D721Med (cell line): ENCODE measurements around the gene DCAF4.

Experiments
- DNase-seq: peaks from one replicate; pipeline ENCODE4 v3.0.0; 2011; ENCODE audit warnings: low spot score; ENCODE audit not compliant: insufficient read length
- FAIRE-seq: peaks from 2 replicates; lab custom pipeline; 2011; peaks lifted over from hg19 to GRCh38; lab: Jason Lieb, UNC
- TF ChIP-seq, protein P1 (sequence below): IDR thresholded peaks from 2 replicates; pipeline ENCODE4 v1.5.1; 2012; ENCODE audit warnings: mild to moderate bottlenecking, control low read depth; ENCODE audit not compliant: insufficient read depth; ENCODE audit errors: missing control alignments

DCAF4 gene

DNA sequence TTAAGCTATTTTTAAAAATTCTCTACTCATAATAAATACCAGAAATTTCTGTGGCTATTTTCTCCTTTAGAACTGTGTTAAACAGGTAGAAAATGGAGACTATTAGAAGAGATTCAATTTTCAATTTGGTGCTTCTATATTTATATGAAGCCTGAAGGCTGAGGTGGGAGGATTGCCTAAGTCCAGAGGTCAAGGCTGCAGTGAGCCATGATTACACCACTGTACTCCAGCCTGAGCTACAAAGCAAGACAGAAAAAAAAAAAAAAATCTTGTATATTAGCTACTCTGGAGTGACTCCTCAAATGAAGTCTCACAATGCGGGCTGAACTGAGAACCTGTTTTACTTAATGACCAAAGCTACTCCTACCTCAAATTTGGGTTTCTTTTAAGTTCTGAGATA lies 22.5 kb upstream of the DCAF4 start:
- no peak for FAIRE-seq
- DNase-seq, result no peak

DNA sequence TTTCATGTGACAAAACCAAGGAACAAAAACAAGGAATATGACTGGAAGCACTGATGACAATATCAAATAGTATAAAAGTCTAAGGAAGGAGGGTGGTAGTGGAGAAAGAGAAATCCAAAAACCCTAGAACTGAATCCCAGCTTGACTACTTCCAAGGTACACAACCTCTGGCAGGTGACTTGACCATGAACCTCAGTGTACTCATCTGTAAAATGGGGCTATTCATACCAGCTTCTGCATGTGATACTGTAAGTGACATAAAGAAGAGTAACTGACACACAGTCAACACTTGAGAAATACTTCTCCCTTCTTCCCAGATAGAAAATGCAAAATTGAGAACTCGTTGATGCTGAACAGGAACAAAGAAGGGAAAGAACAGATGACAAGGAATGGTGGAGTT lies 22.0 kb upstream of the DCAF4 start:
- FAIRE-seq (no peak), DNase-seq (no peak)
- TF ChIP-seq, protein P1, sequence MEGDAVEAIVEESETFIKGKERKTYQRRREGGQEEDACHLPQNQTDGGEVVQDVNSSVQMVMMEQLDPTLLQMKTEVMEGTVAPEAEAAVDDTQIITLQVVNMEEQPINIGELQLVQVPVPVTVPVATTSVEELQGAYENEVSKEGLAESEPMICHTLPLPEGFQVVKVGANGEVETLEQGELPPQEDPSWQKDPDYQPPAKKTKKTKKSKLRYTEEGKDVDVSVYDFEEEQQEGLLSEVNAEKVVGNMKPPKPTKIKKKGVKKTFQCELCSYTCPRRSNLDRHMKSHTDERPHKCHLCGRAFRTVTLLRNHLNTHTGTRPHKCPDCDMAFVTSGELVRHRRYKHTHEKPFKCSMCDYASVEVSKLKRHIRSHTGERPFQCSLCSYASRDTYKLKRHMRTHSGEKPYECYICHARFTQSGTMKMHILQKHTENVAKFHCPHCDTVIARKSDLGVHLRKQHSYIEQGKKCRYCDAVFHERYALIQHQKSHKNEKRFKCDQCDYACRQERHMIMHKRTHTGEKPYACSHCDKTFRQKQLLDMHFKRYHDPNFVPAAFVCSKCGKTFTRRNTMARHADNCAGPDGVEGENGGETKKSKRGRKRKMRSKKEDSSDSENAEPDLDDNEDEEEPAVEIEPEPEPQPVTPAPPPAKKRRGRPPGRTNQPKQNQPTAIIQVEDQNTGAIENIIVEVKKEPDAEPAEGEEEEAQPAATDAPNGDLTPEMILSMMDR, result no peak

More for the DNA sequence above, 22.5 kb upstream of the DCAF4 start:
- TF ChIP-seq, protein P1, result no peak

DNA sequence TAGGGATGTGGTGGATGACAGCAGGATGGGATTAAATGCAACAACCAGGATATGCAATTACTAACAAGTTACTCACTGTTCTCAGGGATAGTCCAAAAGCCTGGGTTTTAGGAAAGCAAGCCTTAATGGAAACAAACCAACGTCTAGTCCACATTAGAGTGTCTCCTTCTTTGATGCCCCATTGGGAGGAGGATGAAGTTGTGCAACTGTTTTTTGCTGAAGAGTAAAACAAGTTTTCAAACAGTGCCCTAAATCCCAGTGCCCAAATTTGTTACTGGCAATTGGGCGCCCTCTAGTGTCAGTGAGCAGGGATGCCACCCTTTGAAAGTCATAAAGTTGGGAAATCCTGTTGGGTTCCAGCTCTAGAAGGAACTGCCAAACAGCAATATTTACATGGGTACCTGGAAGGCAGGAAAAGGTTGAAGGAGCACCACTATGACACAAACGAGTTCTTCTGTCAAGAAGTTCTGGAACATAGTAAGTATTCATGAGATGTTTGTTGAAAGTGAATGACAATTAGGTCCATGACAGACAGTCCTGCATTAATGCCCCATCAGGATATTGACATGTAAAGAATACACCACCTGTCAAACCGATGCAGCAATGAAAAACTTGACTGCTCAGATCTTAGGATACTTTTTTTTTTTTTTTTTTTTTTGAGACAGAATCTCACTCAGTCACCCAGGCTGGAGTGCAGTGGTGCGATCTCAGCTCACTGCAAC lies 21.3 kb upstream of the DCAF4 start:
- TF ChIP-seq, protein P1, result peak; percentile 99
- no peak for DNase-seq
- peak; percentile 55 for FAIRE-seq

DNA sequence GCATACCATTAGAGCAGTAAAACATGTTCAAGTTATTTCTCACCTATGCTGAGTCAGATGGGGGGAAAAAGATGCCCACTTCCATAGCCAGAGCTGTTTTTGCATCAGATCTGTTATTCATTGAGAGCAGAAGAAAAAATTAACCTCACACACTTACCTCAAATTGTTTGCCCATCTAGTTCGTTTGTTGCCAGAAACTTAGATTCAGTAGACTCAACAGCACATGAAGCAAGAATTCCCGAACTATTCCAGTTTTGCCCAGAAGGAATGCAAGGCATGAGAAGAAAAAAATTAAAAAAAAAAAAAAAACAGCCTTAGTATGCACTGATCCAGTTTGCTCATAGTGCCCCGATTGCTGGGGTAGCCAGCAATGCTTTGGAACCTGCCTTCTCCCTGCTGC lies 19.9 kb upstream of the DCAF4 start:
- FAIRE-seq (no peak), DNase-seq (no peak)
- TF ChIP-seq, protein P1, result no peak

DNA sequence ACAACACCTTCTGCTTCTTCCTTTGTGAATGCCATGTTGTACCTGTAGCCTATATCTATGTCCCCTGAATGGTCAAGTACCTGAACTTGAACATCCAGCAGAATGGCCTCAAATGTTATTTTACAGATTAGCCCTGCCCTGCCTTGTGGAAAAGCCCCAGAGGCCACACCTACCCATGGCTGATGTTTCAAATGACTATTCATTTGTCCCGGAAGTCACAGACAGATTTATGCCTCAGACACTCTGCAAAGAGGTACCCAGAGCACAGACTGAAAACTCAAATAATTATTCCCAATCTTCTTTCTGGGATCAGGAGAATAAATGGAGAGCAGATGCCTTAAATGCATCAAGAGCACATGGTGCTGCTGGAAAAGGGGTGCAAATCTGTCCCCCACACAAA lies 19.4 kb upstream of the DCAF4 start:
- DNase-seq (no peak), FAIRE-seq (no peak)
- TF ChIP-seq, protein P1, result no peak

DNA sequence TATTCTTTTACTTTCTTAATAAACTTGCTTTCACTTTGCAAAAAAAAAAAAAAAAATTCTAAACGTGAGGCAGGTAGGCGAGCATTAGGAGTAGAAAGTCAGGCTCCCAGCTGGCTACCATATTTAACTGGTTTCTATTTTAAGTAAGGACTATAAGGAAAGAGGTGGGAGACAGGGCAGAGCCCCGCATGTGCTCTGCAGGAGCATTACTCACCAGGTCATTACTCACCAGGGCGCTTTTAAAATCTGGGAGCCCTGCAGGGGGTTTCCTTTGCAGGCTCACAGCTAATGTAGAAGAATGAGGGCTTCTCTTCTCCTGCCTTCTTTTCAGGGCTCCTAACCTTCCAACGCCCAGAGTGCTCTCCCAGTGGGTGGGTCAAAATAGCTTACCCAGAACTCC lies 18.4 kb upstream of the DCAF4 start:
- TF ChIP-seq, protein P1, result no peak
- DNase-seq (no peak), FAIRE-seq (no peak)

DNA sequence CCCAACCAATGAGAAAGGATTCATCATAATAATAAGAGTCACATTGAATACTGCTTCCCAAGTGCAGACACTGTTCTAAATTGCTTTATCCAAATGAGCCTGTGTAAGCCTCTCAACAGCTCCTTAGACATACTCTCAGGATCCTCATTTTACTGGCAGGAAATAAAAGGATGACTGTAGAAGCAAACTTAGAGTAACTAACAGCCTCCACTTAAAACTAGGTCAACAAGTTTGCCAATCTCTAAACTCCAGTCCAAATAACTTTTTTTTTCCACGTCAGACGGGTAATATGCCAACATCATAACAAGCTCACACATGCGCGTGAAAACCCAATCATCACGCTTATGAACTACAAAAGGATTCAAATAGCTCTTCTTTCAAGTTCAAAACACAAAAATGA lies 17.1 kb upstream of the DCAF4 start:
- DNase-seq (no peak), FAIRE-seq (no peak)
- TF ChIP-seq, protein P1, result no peak
